B cell (primary cell): ENCODE results near the gene RPL37A. TPM values are rescaled to one million over a fixed set of nuclear protein-coding genes. Genes with fewer than 3 reads are reported as not detected.

Source experiments
- ATAC-seq: fragments of 200-7000 bp; cut with Tn5 transposase; one replicate; pipeline ENCODE4 v1.10.0; 2021; ENCODE audit warnings: low read depth, mild to moderate bottlenecking, moderate number of reproducible peaks, moderate library complexity
- CTCF ChIA-PET: fragments of 350-600 bp; sonication (Branson Sonifier 250); formaldehyde crosslinking; loops from one replicate; lab custom pipeline; 2021; ENCODE audit warnings: antibody characterized with exemption, inconsistent platforms; lab: Charles Lee
- POLR2A ChIA-PET: fragments of 350-600 bp; sonication (Branson Sonifier 250); formaldehyde crosslinking; loops from one replicate; lab custom pipeline; 2021; ENCODE audit warnings: antibody characterized with exemption; lab: Charles Lee
- DNase-seq: peaks from one replicate; pipeline ENCODE4 v3.0.0; 2013
- H2AFZ ChIP-seq: 2 replicates; pipeline ENCODE4 v1.6.1; 2012; ENCODE audit warnings: mild to moderate bottlenecking, low read depth, low read length; ENCODE audit not compliant: insufficient read depth, poor library complexity, severe bottlenecking
- H3K27ac ChIP-seq, 2 donors: 1 replicate in 1 of 2; 2 replicates in 1 of 2; pipeline ENCODE4 v1.5.1; 2012 to 2013; ENCODE audit warnings: low read length in 2 of 2, mild to moderate bottlenecking in 2 of 2, moderate library complexity in 1 of 2
- H3K27me3 ChIP-seq, 4 experiments: fragments of 200-600 bp in 1 of 4; sonication (generic) in 1 of 4; replicated peaks in 1 of 4; 1 replicate in 2 of 4; 2 replicates in 2 of 4; pipeline versions ENCODE4 v1.6.1 to v1.7.0; 2013 to 2016; ENCODE audit warnings: low read length in 3 of 4, mild to moderate bottlenecking in 2 of 4, mixed read lengths in 1 of 4, moderate library complexity in 1 of 4; ENCODE audit not compliant: insufficient read depth in 4 of 4, control insufficient read depth in 3 of 4; ENCODE audit errors: control extremely low read depth in 1 of 4
- H3K36me3 ChIP-seq, 2 experiments: replicated peaks in 1 of 2; 1 replicate in 1 of 2; 2 replicates in 1 of 2; pipeline versions ENCODE4 v1.6.1 to v1.7.1; 2013; ENCODE audit warnings: low read length in 1 of 2; ENCODE audit not compliant: insufficient read depth in 2 of 2, control insufficient read depth in 1 of 2; ENCODE audit errors: control extremely low read depth in 1 of 2, extremely low read depth in 1 of 2
- H3K4me1 ChIP-seq, 2 donors: fragments of 200-600 bp in 1 of 2; sonication (generic) in 1 of 2; 1 replicate in 1 of 2; 2 replicates in 1 of 2; pipeline versions ENCODE4 v1.5.1 to v1.6.1; 2013 to 2017; ENCODE audit warnings: low read length in 2 of 2; ENCODE audit not compliant: control insufficient read depth in 2 of 2, insufficient read depth in 2 of 2
- H3K4me2 ChIP-seq: replicated peaks from 2 replicates; pipeline ENCODE3; 2012; ENCODE audit warnings: mild to moderate bottlenecking, low read depth, low read length; ENCODE audit not compliant: poor library complexity, severe bottlenecking
- H3K4me3 ChIP-seq, 5 experiments: fragments of 200-600 bp in 1 of 5; sonication (generic) in 1 of 5; 1 replicate in 3 of 5; 2 replicates in 2 of 5; pipeline versions ENCODE4 v1.5.1 to v1.7.0; 2011 to 2016; ENCODE audit warnings: low read length in 4 of 5, mild to moderate bottlenecking in 4 of 5, low read depth in 2 of 5, control low read depth in 1 of 5, moderate library complexity in 1 of 5; ENCODE audit not compliant: insufficient read depth in 1 of 5; ENCODE audit errors: control extremely low read depth in 1 of 5, extremely low read depth in 1 of 5
- H3K79me2 ChIP-seq: fragments of 200-600 bp; sonication (generic); one replicate; pipeline ENCODE4 v1.6.0; 2016; ENCODE audit warnings: low read length; ENCODE audit not compliant: control insufficient read depth, insufficient read depth
- H3K9ac ChIP-seq: fragments of 200-600 bp; sonication (generic); 2 replicates; pipeline ENCODE4 v1.6.1; 2017; ENCODE audit warnings: mild to moderate bottlenecking, low read length, moderate library complexity
- H3K9me3 ChIP-seq, 3 donors: one replicate each; pipeline versions ENCODE4 v1.6.1 to v1.7.1; 2013; ENCODE audit warnings: low read length in 2 of 3; ENCODE audit not compliant: control insufficient read depth in 2 of 3, insufficient read depth in 1 of 3; ENCODE audit errors: control extremely low read depth in 1 of 3
- H4K20me1 ChIP-seq: 2 replicates; pipeline ENCODE4 v1.6.0; 2012; ENCODE audit warnings: mild to moderate bottlenecking, low read length; ENCODE audit not compliant: insufficient read depth, control insufficient read depth, poor library complexity, severe bottlenecking
- H3K27ac Mint-ChIP-seq: one replicate; pipeline ENCODE4 v1.8.0; 2021; ENCODE audit warnings: mixed read lengths
- H3K27me3 Mint-ChIP-seq: one replicate; pipeline ENCODE4 v1.8.0; 2021; ENCODE audit warnings: mixed read lengths
- H3K4me1 Mint-ChIP-seq: one replicate; pipeline ENCODE4 v1.8.0; 2021; ENCODE audit warnings: mixed read lengths
- H3K4me3 Mint-ChIP-seq: one replicate; pipeline ENCODE4 v1.8.0; 2021; ENCODE audit warnings: mixed read lengths
- H3K9me3 Mint-ChIP-seq: one replicate; pipeline ENCODE4 v1.8.0; 2022; ENCODE audit warnings: mixed read lengths; ENCODE audit not compliant: insufficient read depth
- EZH2 ChIP-seq: IDR thresholded peaks from 2 replicates; pipeline ENCODE4 v1.6.1; 2012; ENCODE audit warnings: borderline replicate concordance, low read depth, mild to moderate bottlenecking, moderate library complexity, low read length; ENCODE audit not compliant: insufficient read depth, poor library complexity, severe bottlenecking
- WGBS: methylation state at CpG from one replicate; pipeline ENCODE4 v1.1.5; 2013; ENCODE audit warnings: missing lambda C conversion rate; ENCODE audit not compliant: insufficient coverage; 5-methylcytosine and 5-hydroxymethylcytosine counted together
- intact Hi-C: fragments of 100-400 bp; cut with micrococcal nuclease; formaldehyde crosslinking; loops from one replicate; pipeline ENCODE4 v1.10.0; 2022
- polyA plus RNA-seq: library from polyadenylated mRNA; depleted of rRNA; stranded (reverse); fragments of >200 nt; gene quantifications from 2 replicates; pipeline ENCODE4 v1.2.3, GENCODE V29; 2012
- total RNA-seq, 2 donors: library from RNA; stranded (reverse); fragments of 120-200 nt in 1 of 2; gene quantifications; 1 replicate in 1 of 2; 2 replicates in 1 of 2; pipeline versions ENCODE4 v1.2.3 to v1.2.4, GENCODE V29; 2013 to 2022
- TF ChIP-seq, protein P1 (sequence below): fragments of 200-600 bp; IDR thresholded peaks from one replicate; pipeline ENCODE4 v1.8.0; 2022; ENCODE audit warnings: antibody characterized with exemption, mild to moderate bottlenecking

RPL37A gene
- total and polyA plus RNA-seq, 2 donors (not counting 1 experiment from before 2014, with no cell fraction given): 1,571 to 3,456 TPM

DNA sequence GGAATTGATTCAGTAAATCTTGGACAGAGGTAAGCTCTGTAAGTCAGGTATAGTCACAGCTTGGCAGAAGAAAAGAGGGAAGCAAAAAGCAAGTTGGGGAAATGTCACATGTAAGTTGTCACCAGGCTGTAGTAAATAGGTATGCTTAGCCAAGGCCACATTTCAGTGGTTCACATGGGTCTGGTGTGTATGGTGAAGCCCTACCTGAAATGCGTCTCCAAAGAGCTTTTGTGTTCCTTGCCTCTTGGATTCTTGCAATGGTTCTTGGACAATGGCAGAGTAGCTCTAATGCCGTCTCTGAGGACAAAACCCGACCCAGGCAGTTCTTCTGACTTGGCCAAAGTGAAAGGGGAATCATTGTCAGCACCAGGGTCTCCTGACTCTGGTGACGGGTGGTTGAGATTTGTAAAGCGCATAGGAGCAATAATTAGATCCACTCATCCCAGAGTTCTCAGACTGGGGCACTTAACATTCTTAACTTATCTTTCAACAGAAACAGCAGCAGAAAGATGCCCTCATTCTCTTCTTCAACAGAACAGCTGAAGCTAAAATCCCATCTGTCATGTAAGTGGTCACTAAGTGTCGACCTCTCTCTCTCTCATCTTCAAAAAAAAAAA, 34.4 kb upstream of the RPL37A start:
- Histone ChIP-seq H2AFZ (no peak overlapping the region), H3K4me2 (no peak overlapping the region), H3K36me3 (peaks cover 10 to 20% of the 10 kb centered on the region in 2 experiments), H3K9ac (no peak overlapping the region), H3K9me3 (no peaks in the 10 kb centered on the region), H3K79me2 (no peaks in the 10 kb centered on the region), H4K20me1 (no peaks in the 10 kb centered on the region), H3K4me3 (no peak overlapping the region), H3K4me1 (no peaks in the 10 kb centered on the region), H3K27ac (no peak overlapping the region), H3K27me3 (no peaks in the 10 kb centered on the region)
- ChIA-PET POLR2A (no interaction called here), CTCF (no interaction called here)
- no peak for TF ChIP-seq EZH2
- TF ChIP-seq, protein P1, sequence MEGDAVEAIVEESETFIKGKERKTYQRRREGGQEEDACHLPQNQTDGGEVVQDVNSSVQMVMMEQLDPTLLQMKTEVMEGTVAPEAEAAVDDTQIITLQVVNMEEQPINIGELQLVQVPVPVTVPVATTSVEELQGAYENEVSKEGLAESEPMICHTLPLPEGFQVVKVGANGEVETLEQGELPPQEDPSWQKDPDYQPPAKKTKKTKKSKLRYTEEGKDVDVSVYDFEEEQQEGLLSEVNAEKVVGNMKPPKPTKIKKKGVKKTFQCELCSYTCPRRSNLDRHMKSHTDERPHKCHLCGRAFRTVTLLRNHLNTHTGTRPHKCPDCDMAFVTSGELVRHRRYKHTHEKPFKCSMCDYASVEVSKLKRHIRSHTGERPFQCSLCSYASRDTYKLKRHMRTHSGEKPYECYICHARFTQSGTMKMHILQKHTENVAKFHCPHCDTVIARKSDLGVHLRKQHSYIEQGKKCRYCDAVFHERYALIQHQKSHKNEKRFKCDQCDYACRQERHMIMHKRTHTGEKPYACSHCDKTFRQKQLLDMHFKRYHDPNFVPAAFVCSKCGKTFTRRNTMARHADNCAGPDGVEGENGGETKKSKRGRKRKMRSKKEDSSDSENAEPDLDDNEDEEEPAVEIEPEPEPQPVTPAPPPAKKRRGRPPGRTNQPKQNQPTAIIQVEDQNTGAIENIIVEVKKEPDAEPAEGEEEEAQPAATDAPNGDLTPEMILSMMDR: no peak
- Mint-ChIP-seq H3K27ac (no peak overlapping the region), H3K27me3 (no peaks in the 10 kb centered on the region), H3K4me3 (no peak overlapping the region), H3K4me1 (no peaks in the 10 kb centered on the region), H3K9me3 (no peaks in the 10 kb centered on the region)
- ATAC-seq (no peak), DNase-seq (no peak)
- intact Hi-C loops: no loop called here
- 94% methylated on average over 3 of the region's 6 CpGs for WGBS

DNA sequence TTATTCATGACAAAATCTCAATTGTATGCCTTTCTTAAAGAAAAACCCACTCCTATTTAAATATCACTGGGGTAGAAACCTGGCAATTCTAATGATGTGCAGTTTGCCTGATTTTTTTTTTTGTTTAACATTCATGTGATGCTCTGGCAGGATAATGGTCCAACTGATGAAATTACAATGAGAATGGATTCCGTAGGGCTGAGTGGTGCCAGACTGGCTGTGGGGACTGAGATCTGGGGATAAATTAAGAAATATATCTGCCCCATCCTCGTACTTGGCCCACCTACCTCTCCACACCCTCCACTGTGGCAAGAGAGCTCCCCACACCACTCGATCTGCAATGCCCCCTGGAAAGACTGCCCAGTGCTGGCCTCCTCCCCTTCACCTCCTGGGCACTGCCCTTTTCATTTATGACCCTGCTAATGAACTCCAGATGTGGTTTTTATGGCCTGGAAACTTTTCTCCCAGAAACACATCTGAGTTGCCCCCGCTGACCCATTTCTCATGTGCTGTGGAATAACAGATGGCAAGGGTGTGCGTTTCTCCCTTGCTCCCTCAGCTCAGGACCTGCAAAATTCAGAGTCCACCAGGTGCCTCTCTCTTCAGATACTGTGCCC, 33.0 kb upstream of the RPL37A start:
- no peak overlapping the region for H3K4me2 ChIP-seq
- H4K20me1 ChIP-seq: no peaks in the 10 kb centered on the region
- Mint-ChIP-seq H3K4me3 (no peak overlapping the region), H3K4me1 (no peaks in the 10 kb centered on the region), H3K27me3 (no peaks in the 10 kb centered on the region), H3K9me3 (no peaks in the 10 kb centered on the region), H3K27ac (no peak overlapping the region)
- H3K27ac ChIP-seq: no peak overlapping the region
- no peaks in the 10 kb centered on the region for H3K79me2 ChIP-seq
- no peak overlapping the region for H3K9ac ChIP-seq
- no peaks in the 10 kb centered on the region for H3K4me1 ChIP-seq
- 93% methylated on average over 2 of the region's 5 CpGs for WGBS
- no peaks in the 10 kb centered on the region for H3K9me3 ChIP-seq
- DNase-seq (no peak), ATAC-seq (no peak)
- H3K4me3 ChIP-seq: no peak overlapping the region
- ChIA-PET CTCF (no interaction called here), POLR2A (no interaction called here)
- intact Hi-C loops: no loop called here
- H3K27me3 ChIP-seq: no peaks in the 10 kb centered on the region
- TF ChIP-seq EZH2: no peak
- TF ChIP-seq, protein P1: no peak
- H3K36me3 ChIP-seq: peaks cover 10 to 24% of the 10 kb centered on the region in 2 experiments
- H2AFZ ChIP-seq: no peak overlapping the region
